DOHH2 (cell line): ENCODE measurements around the gene MIEF2.

Source experiments
- CTCF ChIP-seq: fragments of 200-600 bp; sonication (generic); IDR thresholded peaks from one replicate; pipeline ENCODE4 v1.5.1; 2014; ENCODE audit warnings: antibody characterized with exemption, mild to moderate bottlenecking, low read depth, low read length; ENCODE audit not compliant: poor library complexity, severe bottlenecking
- EZH2phosphoT487 ChIP-seq: fragments of 200-600 bp; sonication (generic); IDR thresholded peaks from 2 replicates; pipeline ENCODE4 v1.6.1; 2017; ENCODE audit warnings: borderline replicate concordance, mild to moderate bottlenecking, antibody characterized with exemption, low read length, moderate library complexity, mixed read lengths

- TF ChIP-seq CTCF (no peak), EZH2phosphoT487 (no peak)
Measured at GRCh38 chr17:18280766-18281371, 20.4 kb downstream of the MIEF2 start.
